ENCODE measurements around the gene CHST8. TPM values are rescaled to one million over a fixed set of nuclear protein-coding genes. Genes with fewer than 3 reads are reported as not detected.

The CHST8 gene
- total RNA-seq, 1 experiment from 2014 or later: not detected

DNA sequence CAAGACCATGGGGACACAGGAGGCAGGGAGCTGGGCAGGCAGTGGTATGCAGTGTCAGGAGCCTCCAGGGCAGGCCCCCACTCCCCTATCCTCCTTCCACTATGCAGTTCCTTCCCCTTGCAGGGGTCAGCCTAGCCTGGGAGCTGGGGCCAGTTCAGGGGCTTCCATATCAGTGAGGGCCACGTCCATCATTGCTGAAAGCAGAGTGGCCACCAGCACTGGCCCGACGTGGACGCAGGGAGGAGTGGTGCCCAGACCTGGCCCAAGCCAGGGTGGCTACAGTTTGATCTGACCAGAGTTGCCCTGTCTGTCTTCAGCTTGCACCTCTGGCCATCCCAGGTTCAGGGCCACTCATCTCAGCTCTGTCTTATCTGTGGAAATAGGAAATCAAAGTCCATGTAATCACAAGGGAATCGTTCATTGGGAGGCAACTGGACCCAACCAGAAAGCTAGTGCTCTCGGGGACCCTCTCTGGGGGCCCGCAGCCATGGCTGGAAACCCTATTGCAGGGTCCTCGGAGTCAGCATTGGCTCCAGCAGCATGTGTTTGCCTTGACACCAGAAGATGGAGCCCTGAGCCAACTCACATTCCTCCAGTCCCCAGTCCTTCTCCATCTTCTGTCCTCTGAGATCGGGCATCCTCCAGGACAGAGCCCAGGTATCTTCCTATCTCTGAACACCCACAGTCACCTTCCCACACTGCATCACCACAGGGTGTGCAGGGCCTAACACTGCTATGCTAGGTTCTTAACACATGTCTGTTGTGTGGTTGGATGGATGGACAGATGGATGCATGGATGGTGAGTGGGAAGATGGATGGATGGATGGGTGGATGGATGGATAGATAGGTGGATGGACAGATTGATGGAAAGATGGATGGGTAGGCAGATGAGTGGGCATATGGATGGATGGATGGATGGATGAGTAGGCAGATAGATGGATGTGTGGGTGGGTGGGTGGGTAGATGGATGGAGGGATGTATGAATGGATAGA lies 99.2 kb downstream of the CHST8 start:
- H3K4me1 Mint-ChIP-seq (ENCODE audit: insufficient read depth, unreplicated experiment): no peaks in the 10 kb centered on the region
- H3K27me3 Mint-ChIP-seq (ENCODE audit: insufficient read depth, unreplicated experiment): no peaks in the 10 kb centered on the region
- BruUV-seq (replicated peaks): no TSS peak
- peaks cover 30% of the 10 kb centered on the region for H3K9me3 Mint-ChIP-seq (ENCODE audit: unreplicated experiment)
- no peak overlapping the region for H3K4me3 Mint-ChIP-seq (ENCODE audit: unreplicated experiment)
- intact Hi-C loops (cut with micrococcal nuclease): no loop called here
- POLR2A ChIA-PET: no interaction called here
- CTCF ChIA-PET: interaction anchor here (0.6 kb wide), 1 partner anchor 480 kb away, joined by 3 read pairs; no protein-coding TSS in a partner anchor
- no peaks in the 10 kb centered on the region for H3K36me3 Mint-ChIP-seq (ENCODE audit: insufficient read depth, unreplicated experiment)
- no peak overlapping the region for H3K27ac Mint-ChIP-seq (ENCODE audit: low read depth, unreplicated experiment)
- TF ChIP-seq, protein P1, sequence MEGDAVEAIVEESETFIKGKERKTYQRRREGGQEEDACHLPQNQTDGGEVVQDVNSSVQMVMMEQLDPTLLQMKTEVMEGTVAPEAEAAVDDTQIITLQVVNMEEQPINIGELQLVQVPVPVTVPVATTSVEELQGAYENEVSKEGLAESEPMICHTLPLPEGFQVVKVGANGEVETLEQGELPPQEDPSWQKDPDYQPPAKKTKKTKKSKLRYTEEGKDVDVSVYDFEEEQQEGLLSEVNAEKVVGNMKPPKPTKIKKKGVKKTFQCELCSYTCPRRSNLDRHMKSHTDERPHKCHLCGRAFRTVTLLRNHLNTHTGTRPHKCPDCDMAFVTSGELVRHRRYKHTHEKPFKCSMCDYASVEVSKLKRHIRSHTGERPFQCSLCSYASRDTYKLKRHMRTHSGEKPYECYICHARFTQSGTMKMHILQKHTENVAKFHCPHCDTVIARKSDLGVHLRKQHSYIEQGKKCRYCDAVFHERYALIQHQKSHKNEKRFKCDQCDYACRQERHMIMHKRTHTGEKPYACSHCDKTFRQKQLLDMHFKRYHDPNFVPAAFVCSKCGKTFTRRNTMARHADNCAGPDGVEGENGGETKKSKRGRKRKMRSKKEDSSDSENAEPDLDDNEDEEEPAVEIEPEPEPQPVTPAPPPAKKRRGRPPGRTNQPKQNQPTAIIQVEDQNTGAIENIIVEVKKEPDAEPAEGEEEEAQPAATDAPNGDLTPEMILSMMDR (IDR thresholded peaks at IDR 0.05; ENCODE audit: unreplicated experiment): no peak
- no peak for DNase-seq (ENCODE audit: unreplicated experiment)

DNA sequence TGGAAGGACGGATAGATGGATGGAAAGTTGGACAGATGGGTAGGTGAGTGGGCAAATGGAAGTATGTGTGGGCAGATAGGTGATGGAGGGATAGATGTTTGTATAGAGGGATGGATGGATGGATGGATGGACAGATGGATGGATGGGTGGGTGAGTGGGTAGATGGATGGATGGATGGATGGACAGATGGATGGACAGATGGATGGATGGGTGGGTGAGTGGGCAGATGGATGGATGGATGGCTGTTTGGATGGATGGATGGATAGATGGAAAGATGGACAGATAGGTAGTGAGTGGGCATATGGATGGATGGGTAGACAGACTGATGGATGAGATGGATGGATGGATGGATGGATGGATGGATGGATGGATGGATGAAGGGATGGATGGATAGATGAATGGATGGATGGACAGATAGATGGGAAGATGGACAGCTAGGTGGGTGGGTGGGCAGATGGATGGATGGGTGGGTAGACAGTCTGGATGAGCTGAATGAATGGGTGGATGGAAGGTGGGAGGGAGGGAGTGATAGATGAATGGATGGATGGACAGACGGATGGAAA lies 100.1 kb downstream of the CHST8 start:
- peaks cover 30% of the 10 kb centered on the region for H3K9me3 Mint-ChIP-seq (ENCODE audit: unreplicated experiment)
- intact Hi-C loops (cut with micrococcal nuclease): no loop called here
- H3K27ac Mint-ChIP-seq (ENCODE audit: low read depth, unreplicated experiment): no peak overlapping the region
- H3K36me3 Mint-ChIP-seq (ENCODE audit: insufficient read depth, unreplicated experiment): no peaks in the 10 kb centered on the region
- DNase-seq (ENCODE audit: unreplicated experiment): no peak
- POLR2A ChIA-PET: no interaction called here
- no peaks in the 10 kb centered on the region for H3K4me1 Mint-ChIP-seq (ENCODE audit: insufficient read depth, unreplicated experiment)
- TF ChIP-seq, protein P1 (IDR thresholded peaks at IDR 0.05; ENCODE audit: unreplicated experiment): no peak
- H3K27me3 Mint-ChIP-seq (ENCODE audit: insufficient read depth, unreplicated experiment): no peaks in the 10 kb centered on the region
- CTCF ChIA-PET: interaction anchor here (0.8 kb wide), 1 partner anchor 279 kb away, joined by 4 read pairs; no protein-coding TSS in a partner anchor
- no TSS peak for BruUV-seq (replicated peaks)
- H3K4me3 Mint-ChIP-seq (ENCODE audit: unreplicated experiment): no peak overlapping the region

DNA sequence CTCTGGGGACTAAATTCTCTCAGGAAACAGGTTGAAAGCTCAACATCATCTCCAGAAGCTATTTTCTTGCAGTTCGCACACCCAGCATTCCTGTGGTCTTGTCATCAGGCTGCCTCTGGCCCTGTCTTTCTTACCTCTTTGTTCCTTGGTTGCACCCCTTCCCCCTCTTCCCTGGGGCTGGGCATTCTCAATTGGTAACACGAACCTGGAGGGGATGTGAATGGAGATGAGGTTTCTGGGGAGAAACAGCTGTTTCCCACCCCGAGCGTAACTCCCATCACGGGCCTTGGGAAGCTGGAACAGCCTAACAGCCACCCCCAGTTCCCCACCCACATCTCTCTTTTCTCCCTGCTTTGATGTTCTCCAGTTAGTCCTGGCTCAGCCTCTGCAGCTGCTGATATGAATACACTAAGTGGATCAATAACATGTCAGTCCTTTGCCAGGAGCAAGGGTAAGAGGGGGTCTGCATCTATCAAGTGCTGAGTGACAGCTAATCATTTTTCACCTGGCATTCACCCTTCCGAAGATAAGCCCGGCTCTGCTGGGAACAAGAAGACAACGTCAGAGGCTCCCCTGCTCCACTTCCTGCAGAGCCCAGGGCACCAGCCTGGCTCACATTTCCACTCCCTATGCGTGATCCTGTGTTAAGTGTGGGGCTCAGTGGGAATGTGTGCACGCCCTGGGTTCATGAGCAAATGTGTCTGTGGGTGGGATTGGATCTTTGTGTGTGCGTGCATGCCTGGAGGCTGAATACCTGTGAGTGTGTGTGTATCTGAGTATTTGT lies 100.9 kb downstream of the CHST8 start:
- TF ChIP-seq, protein P1 (IDR thresholded peaks at IDR 0.05; ENCODE audit: unreplicated experiment): no peak
- DNase-seq (ENCODE audit: unreplicated experiment): no peak
- Mint-ChIP-seq H3K4me3 (ENCODE audit: unreplicated experiment) (no peak overlapping the region), H3K4me1 (ENCODE audit: insufficient read depth, unreplicated experiment) (no peaks in the 10 kb centered on the region), H3K36me3 (ENCODE audit: insufficient read depth, unreplicated experiment) (no peaks in the 10 kb centered on the region), H3K9me3 (ENCODE audit: unreplicated experiment) (peaks cover 30% of the 10 kb centered on the region), H3K27me3 (ENCODE audit: insufficient read depth, unreplicated experiment) (no peaks in the 10 kb centered on the region), H3K27ac (ENCODE audit: low read depth, unreplicated experiment) (no peak overlapping the region)
- ChIA-PET CTCF (interaction anchor here (0.8 kb wide), 1 partner anchor 278 kb away, joined by 4 read pairs; no protein-coding TSS in a partner anchor), POLR2A (no interaction called here)
- intact Hi-C loops (cut with micrococcal nuclease): no loop called here
- BruUV-seq (replicated peaks): no TSS peak

DNA sequence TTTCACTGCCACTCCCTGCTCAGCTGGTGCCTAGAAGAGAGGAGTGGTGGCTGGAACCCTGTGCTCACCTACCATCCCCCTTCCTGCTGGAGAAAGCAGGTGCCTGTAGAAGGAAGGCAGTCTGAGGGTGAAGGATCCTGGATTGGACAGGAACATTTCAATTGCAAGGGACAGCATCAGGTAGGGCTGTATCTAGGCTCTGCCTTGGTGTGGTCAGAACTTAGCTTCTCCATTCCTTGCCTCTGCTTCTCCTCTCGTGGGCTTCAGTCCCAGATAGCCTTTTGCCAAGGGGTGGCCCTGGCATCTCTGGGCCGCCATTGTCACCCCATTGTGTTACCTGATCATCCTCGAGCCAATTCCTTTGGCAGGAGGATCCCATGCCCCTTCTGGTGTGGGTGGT lies 101.8 kb downstream of the CHST8 start:
- Mint-ChIP-seq H3K4me3 (ENCODE audit: unreplicated experiment) (no peak overlapping the region), H3K27me3 (ENCODE audit: insufficient read depth, unreplicated experiment) (no peaks in the 10 kb centered on the region), H3K36me3 (ENCODE audit: insufficient read depth, unreplicated experiment) (no peaks in the 10 kb centered on the region), H3K27ac (ENCODE audit: low read depth, unreplicated experiment) (no peak overlapping the region), H3K9me3 (ENCODE audit: unreplicated experiment) (peaks cover 30% of the 10 kb centered on the region), H3K4me1 (ENCODE audit: insufficient read depth, unreplicated experiment) (no peaks in the 10 kb centered on the region)
- ChIA-PET CTCF (interaction anchor here (0.6 kb wide), 1 partner anchor 317 kb away, joined by 6 read pairs; no protein-coding TSS in a partner anchor), POLR2A (no interaction called here)
- TF ChIP-seq, protein P1 (IDR thresholded peaks at IDR 0.05; ENCODE audit: unreplicated experiment): no peak
- BruUV-seq (replicated peaks): no TSS peak
- no peak for DNase-seq (ENCODE audit: unreplicated experiment)
- intact Hi-C loops (cut with micrococcal nuclease): no loop called here
